ENCODE results near the gene LOXHD1.

LOXHD1 gene

GRCh38 chr18:46477425-46478011, 179.5 kb downstream of the LOXHD1 start:
- DNase-seq (ENCODE audit: low read depth in 1 of 2, low spot score in 1 of 2): no peak
- Histone ChIP-seq H3K27ac (replicated peaks) (no peak overlapping the region), H3K4me3 (replicated peaks; ENCODE audit: insufficient read depth, low read length) (no peak overlapping the region), H3K27me3 (ENCODE audit: insufficient read depth, poor library complexity, severe bottlenecking) (peaks cover 8% of the 10 kb centered on the region)
- TF ChIP-seq GABPA (IDR thresholded peaks at IDR 0.05; ENCODE audit: low read depth) (no peak), SPI1 (IDR thresholded peaks at IDR 0.05; ENCODE audit: borderline replicate concordance, low read depth) (no peak), POLR2AphosphoS5 (IDR thresholded peaks at IDR 0.05; ENCODE audit: low read depth) (no peak)
- TF ChIP-seq, protein P1, sequence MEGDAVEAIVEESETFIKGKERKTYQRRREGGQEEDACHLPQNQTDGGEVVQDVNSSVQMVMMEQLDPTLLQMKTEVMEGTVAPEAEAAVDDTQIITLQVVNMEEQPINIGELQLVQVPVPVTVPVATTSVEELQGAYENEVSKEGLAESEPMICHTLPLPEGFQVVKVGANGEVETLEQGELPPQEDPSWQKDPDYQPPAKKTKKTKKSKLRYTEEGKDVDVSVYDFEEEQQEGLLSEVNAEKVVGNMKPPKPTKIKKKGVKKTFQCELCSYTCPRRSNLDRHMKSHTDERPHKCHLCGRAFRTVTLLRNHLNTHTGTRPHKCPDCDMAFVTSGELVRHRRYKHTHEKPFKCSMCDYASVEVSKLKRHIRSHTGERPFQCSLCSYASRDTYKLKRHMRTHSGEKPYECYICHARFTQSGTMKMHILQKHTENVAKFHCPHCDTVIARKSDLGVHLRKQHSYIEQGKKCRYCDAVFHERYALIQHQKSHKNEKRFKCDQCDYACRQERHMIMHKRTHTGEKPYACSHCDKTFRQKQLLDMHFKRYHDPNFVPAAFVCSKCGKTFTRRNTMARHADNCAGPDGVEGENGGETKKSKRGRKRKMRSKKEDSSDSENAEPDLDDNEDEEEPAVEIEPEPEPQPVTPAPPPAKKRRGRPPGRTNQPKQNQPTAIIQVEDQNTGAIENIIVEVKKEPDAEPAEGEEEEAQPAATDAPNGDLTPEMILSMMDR (IDR thresholded peaks at IDR 0.05; ENCODE audit: insufficient read depth, low read length): no peak
- TF ChIP-seq, protein P2, sequence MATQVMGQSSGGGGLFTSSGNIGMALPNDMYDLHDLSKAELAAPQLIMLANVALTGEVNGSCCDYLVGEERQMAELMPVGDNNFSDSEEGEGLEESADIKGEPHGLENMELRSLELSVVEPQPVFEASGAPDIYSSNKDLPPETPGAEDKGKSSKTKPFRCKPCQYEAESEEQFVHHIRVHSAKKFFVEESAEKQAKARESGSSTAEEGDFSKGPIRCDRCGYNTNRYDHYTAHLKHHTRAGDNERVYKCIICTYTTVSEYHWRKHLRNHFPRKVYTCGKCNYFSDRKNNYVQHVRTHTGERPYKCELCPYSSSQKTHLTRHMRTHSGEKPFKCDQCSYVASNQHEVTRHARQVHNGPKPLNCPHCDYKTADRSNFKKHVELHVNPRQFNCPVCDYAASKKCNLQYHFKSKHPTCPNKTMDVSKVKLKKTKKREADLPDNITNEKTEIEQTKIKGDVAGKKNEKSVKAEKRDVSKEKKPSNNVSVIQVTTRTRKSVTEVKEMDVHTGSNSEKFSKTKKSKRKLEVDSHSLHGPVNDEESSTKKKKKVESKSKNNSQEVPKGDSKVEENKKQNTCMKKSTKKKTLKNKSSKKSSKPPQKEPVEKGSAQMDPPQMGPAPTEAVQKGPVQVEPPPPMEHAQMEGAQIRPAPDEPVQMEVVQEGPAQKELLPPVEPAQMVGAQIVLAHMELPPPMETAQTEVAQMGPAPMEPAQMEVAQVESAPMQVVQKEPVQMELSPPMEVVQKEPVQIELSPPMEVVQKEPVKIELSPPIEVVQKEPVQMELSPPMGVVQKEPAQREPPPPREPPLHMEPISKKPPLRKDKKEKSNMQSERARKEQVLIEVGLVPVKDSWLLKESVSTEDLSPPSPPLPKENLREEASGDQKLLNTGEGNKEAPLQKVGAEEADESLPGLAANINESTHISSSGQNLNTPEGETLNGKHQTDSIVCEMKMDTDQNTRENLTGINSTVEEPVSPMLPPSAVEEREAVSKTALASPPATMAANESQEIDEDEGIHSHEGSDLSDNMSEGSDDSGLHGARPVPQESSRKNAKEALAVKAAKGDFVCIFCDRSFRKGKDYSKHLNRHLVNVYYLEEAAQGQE (IDR thresholded peaks at IDR 0.05; ENCODE audit: insufficient replicate concordance, low read depth): no peak

GRCh38 chr18:46475390-46475752, 181.6 kb downstream of the LOXHD1 start:
- Histone ChIP-seq H3K27ac (replicated peaks) (no peak overlapping the region), H3K4me3 (replicated peaks; ENCODE audit: insufficient read depth, low read length) (no peak overlapping the region), H3K27me3 (ENCODE audit: insufficient read depth, poor library complexity, severe bottlenecking) (peaks cover 8% of the 10 kb centered on the region)
- TF ChIP-seq SPI1 (IDR thresholded peaks at IDR 0.05; ENCODE audit: borderline replicate concordance, low read depth) (no peak), GABPA (IDR thresholded peaks at IDR 0.05; ENCODE audit: low read depth) (no peak), POLR2AphosphoS5 (IDR thresholded peaks at IDR 0.05; ENCODE audit: low read depth) (no peak)
- TF ChIP-seq, protein P1 (IDR thresholded peaks at IDR 0.05; ENCODE audit: insufficient read depth, low read length): no peak
- TF ChIP-seq, protein P2 (IDR thresholded peaks at IDR 0.05; ENCODE audit: insufficient replicate concordance, low read depth): no peak
- DNase-seq (ENCODE audit: low read depth in 1 of 2, low spot score in 1 of 2): no peak

DNA sequence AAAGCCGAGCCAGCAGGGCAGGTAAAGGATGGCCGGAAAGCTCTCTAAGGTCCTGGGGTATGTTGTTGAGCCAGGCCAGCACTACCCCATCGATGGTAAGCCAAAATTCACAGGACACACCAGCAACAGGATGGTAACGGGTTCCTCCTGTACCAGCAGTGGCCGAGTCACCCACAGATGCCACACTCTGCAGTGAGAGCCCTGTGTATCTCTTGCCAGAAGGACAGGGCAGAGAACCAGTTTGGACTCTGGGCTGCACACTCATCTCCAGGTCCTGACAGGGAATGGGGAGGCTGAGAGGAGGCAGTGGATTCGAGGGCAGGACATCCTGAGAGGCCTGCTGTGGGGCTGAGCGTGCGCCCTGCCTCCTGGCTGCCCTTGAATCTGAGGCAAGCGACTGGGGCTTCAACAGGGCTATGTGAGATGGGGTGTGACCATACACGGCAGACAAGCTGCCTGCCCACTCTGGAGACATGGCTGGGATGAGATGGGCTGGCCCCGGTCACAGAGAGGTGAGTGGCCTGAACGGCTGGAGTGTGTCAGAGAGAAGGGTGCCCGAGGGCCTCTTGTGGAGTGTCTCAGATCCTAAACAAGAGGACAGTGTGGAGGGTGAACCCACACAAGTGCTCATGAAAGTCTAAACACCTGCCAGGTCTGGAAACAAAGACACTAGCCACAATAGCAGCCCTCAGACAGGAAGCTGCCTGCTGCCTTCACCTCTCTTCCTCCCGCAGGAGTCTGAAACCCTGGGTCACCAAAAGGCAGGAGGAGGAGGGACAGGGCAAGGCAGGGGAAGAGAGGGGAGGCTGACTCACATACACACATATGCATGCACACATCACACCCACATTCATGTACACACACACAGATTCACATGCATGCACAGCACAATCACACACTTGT, 182.3 kb downstream of the LOXHD1 start:
- Histone ChIP-seq H3K27me3 (ENCODE audit: insufficient read depth, poor library complexity, severe bottlenecking) (peaks cover 8% of the 10 kb centered on the region), H3K4me3 (replicated peaks; ENCODE audit: insufficient read depth, low read length) (no peak overlapping the region), H3K27ac (replicated peaks) (no peak overlapping the region)
- TF ChIP-seq SPI1 (IDR thresholded peaks at IDR 0.05; ENCODE audit: borderline replicate concordance, low read depth): no peak
- TF ChIP-seq, protein P2 (IDR thresholded peaks at IDR 0.05; ENCODE audit: insufficient replicate concordance, low read depth): no peak
- TF ChIP-seq, protein P1 (IDR thresholded peaks at IDR 0.05; ENCODE audit: insufficient read depth, low read length): no peak
- no peak for TF ChIP-seq POLR2AphosphoS5 (IDR thresholded peaks at IDR 0.05; ENCODE audit: low read depth)
- no peak for TF ChIP-seq GABPA (IDR thresholded peaks at IDR 0.05; ENCODE audit: low read depth)
- no peak for DNase-seq (ENCODE audit: low read depth in 1 of 2, low spot score in 1 of 2)
